Thyroid gland (tissue), 4 donors: ENCODE results near the gene UGT2B11. TPM values are rescaled to one million over a fixed set of nuclear protein-coding genes. Genes with fewer than 3 reads are reported as not detected.
"Not testable (repeated sequence)": the region's sequence is repeated elsewhere in the genome, so short reads cannot be mapped to it uniquely, and the experiment has no call there.

Experiments used
- DNase-seq, 2 donors: peaks; one replicate each; pipeline ENCODE4 v3.0.0-alpha.2; 2019
- H3K27ac ChIP-seq, 3 donors: fragments of 200-600 bp; sonication (generic); 1 replicate in 2 of 3; 2 replicates in 1 of 3; pipeline ENCODE4 v1.5.1; 2016 to 2019; ENCODE audit warnings: mild to moderate bottlenecking in 1 of 3, moderate library complexity in 1 of 3
- H3K27me3 ChIP-seq: fragments of 200-600 bp; sonication (generic); one replicate; pipeline ENCODE4 v1.5.1; 2019
- H3K36me3 ChIP-seq, 2 donors: fragments of 200-600 bp; sonication (generic); one replicate each; pipeline ENCODE4 v1.5.1; 2016 to 2019
- H3K4me1 ChIP-seq, 2 donors: fragments of 200-600 bp; sonication (generic); one replicate each; pipeline ENCODE4 v1.5.1; 2017 to 2019
- H3K4me3 ChIP-seq, 3 donors: fragments of 200-600 bp; sonication (generic); replicated peaks in 1 of 3; 1 replicate in 2 of 3; 2 replicates in 1 of 3; pipeline ENCODE4 v1.5.1; 2016; ENCODE audit warnings: mild to moderate bottlenecking in 1 of 3
- H3K9me3 ChIP-seq: fragments of 200-600 bp; sonication (generic); one replicate; pipeline ENCODE4 v1.5.1; 2017
- POLR2A ChIP-seq, 2 donors: fragments of 450-650 bp; IDR thresholded peaks; one replicate each; pipeline ENCODE4 v1.6.1; 2017; ENCODE audit warnings: antibody characterized with exemption in 2 of 2, mild to moderate bottlenecking in 2 of 2, moderate library complexity in 1 of 2
- WGBS, 2 donors: methylation state at CpG; one replicate each; pipeline ENCODE4 v1.1.5; 2017; 5-methylcytosine and 5-hydroxymethylcytosine counted together
- intact Hi-C: fragments of 100-400 bp; cut with DNase I; formaldehyde crosslinking; loops from one replicate; pipeline ENCODE4 v1.15.1; 2023
- total RNA-seq, 4 donors: library from RNA; depleted of rRNA; stranded (reverse); fragments of >200 nt; gene quantifications; one replicate each; pipeline ENCODE4 v1.2.3, GENCODE V29; 2016
- TF ChIP-seq, protein P1 (sequence below), 6 experiments: fragments of 200-600 bp in 3 of 6; fragments of 450-650 bp in 3 of 6; sonication (generic) in 3 of 6; IDR thresholded peaks; one replicate each; pipeline ENCODE4 v1.5.1; 2016 to 2019; ENCODE audit warnings: antibody characterized with exemption in 6 of 6, mild to moderate bottlenecking in 2 of 6, inconsistent platforms in 1 of 6, moderate library complexity in 1 of 6

UGT2B11 gene
- total RNA-seq, 4 donors from 2014 or later: 0.13 to 0.92 (median 0.47) TPM

DNA sequence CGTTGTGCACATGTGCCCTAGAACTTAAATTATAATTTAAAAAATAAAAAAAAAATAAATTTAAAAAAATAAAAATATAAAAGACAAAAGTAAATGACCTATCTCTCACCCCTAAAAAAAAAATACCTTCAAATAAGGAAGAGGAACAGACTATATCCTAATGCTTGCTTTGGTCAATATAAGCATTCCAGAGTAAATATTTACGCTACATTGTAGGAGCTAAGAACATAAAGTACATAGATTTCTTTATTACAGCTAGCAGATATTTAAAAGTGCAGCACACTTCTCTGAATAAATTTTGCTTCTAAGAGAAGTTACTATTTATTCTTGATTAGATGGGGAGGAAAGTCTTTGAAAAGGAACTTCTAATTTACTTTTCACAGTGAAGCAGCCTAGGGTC, 24.5 kb upstream of the UGT2B11 start:
- TF ChIP-seq POLR2A (IDR thresholded peaks at IDR 0.05): no peak
- TF ChIP-seq, protein P1, sequence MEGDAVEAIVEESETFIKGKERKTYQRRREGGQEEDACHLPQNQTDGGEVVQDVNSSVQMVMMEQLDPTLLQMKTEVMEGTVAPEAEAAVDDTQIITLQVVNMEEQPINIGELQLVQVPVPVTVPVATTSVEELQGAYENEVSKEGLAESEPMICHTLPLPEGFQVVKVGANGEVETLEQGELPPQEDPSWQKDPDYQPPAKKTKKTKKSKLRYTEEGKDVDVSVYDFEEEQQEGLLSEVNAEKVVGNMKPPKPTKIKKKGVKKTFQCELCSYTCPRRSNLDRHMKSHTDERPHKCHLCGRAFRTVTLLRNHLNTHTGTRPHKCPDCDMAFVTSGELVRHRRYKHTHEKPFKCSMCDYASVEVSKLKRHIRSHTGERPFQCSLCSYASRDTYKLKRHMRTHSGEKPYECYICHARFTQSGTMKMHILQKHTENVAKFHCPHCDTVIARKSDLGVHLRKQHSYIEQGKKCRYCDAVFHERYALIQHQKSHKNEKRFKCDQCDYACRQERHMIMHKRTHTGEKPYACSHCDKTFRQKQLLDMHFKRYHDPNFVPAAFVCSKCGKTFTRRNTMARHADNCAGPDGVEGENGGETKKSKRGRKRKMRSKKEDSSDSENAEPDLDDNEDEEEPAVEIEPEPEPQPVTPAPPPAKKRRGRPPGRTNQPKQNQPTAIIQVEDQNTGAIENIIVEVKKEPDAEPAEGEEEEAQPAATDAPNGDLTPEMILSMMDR (IDR thresholded peaks at IDR 0.05): no peak
- Histone ChIP-seq H3K4me3 (no peak overlapping the region), H3K4me1 (no peaks in the 10 kb centered on the region), H3K27ac (no peak overlapping the region), H3K27me3 (no peaks in the 10 kb centered on the region), H3K36me3 (no peaks in the 10 kb centered on the region), H3K9me3 (no peaks in the 10 kb centered on the region)
- DNase-seq: no peak
- intact Hi-C loops: no loop called here
- WGBS, 2 donors: 89 to 96% methylated on average over 2 of the region's 2 CpGs

DNA sequence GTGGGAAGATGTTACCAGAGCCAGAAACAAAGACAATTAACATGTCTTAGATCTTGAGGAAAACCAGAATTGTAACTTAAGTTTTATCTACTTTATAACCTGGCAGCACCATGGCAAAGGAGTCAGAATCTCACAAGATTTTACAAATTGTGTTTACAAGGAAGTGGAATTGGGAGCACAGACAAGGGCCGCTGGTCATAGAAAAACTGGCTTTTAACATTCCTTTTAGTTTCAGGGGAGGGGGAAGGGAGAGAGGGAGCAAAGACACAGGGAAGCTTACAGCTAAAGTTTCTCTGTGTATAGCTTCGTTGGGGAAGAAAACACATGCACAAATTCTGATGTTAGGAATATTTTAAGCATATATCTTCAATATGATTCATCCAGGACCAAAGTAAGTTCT, 10.3 kb upstream of the UGT2B11 start:
- H3K9me3 ChIP-seq: no peaks in the 10 kb centered on the region
- no peaks in the 10 kb centered on the region for H3K36me3 ChIP-seq
- H3K4me3 ChIP-seq: no peak overlapping the region
- intact Hi-C loops: no loop called here
- TF ChIP-seq, protein P1 (IDR thresholded peaks at IDR 0.05): no peak
- TF ChIP-seq POLR2A (IDR thresholded peaks at IDR 0.05): peak in 1 of 2 donors; percentile 28
- peak; percentile 65 to 66 for DNase-seq
- H3K4me1 ChIP-seq: peaks cover 0 to 14% of the 10 kb centered on the region in 2 donors
- H3K27me3 ChIP-seq: no peaks in the 10 kb centered on the region
- WGBS, 2 donors: 8 to 13% methylated on average over 2 of the region's 2 CpGs
- H3K27ac ChIP-seq: peak overlapping the region; percentile 53 to 98 (median 88)

DNA sequence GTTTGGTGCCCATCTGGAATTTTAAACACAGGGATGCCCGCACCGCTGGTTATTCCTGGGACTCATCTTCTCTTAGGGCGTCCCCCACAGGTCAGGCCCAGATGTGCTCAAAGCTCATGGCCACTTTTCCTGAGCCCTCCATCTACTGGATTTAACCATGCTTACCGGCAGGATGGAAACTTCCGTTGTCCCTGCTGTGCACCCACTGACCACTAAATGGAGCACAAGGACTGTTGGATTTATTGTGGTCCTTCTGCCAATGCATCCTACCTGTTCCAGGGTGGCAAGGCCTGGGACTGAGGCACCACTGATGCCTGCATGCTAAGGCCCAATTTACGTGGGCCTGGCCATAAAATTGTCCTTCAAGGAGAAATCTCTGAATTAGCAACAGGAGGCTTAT, 8.7 kb upstream of the UGT2B11 start:
- peaks cover 0 to 14% of the 10 kb centered on the region in 2 donors for H3K4me1 ChIP-seq
- H3K27me3 ChIP-seq, H3K9me3 ChIP-seq, H3K27ac ChIP-seq, intact Hi-C loops, DNase-seq, H3K4me3 ChIP-seq, H3K36me3 ChIP-seq: not testable (repeated sequence)
- WGBS, 2 donors: 94 to 97% methylated on average over 6 of the region's 6 CpGs

DNA sequence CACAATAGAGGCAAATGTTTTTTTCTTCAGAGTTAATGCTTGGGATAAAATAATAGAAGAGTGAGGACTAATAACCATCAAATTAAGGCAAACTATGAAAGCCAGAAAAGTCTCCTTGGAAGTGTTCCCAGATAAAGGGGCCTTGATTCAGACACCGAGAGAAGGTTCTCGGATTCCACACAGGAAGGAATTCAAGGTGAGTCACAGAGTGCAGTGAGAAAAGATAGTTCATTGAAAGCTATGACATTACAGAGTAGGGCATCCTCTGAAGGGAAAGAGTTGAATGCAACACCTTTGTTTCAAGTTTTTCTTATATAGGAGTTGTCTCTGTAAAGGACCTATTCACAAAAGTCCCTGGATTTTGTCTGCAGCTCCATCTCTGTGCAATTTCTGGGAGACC, 3.9 kb upstream of the UGT2B11 start:
- 84 to 86% methylated on average over 2 of the region's 2 CpGs for WGBS, 2 donors
- H3K9me3 ChIP-seq, H3K27ac ChIP-seq, H3K4me1 ChIP-seq, H3K4me3 ChIP-seq, H3K36me3 ChIP-seq, intact Hi-C loops, H3K27me3 ChIP-seq, DNase-seq: not testable (repeated sequence)

DNA sequence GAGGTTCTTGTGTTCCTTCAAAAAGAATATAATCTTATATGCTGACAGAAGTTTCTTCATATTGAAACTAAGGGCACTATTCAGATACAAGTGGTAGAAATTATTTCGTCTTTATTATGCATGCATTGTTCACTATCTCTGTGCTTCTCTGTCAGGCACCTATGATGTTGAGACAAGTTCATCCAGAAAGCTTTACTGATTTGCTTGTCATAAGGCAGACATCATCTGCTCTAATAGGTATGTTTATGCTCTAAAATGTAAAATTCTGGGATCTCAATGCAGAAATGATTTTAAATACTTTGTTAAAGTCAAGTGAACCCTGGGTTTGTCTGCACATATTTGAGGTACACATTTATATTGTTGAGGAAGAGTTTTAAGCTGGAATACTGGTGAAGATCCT, 3.6 kb downstream of the UGT2B11 start:
- H3K9me3 ChIP-seq: no peaks in the 10 kb centered on the region
- no peaks in the 10 kb centered on the region for H3K4me1 ChIP-seq
- H3K4me3 ChIP-seq: no peak overlapping the region
- intact Hi-C loops: no loop called here
- H3K36me3 ChIP-seq: no peaks in the 10 kb centered on the region
- no peaks in the 10 kb centered on the region for H3K27me3 ChIP-seq
- H3K27ac ChIP-seq: no peak overlapping the region
- no peak for DNase-seq
- TF ChIP-seq POLR2A (IDR thresholded peaks at IDR 0.05): no peak
- TF ChIP-seq, protein P1 (IDR thresholded peaks at IDR 0.05): no peak
- 94 to 97% methylated on average over 1 of the region's 1 CpG for WGBS, 2 donors

DNA sequence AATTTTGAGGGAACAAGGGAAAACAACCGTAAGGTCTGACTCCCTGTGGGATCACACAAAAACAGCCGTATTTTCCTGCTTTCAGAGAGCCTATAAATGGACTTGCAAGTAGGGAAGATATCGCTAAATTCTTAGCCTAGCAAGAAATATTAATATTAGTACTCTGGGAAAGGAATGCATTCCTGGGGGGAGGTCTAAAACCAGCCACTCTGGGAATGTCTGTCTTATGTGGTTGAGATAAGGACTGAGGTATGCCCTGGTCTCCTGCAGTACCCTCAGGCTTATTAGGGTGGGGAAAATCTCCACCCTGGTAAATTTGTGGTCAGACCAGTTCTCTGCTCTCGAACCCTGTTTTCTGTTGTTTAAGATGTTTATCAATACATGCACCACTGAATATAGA, 16.0 kb downstream of the UGT2B11 start:
- H3K36me3 ChIP-seq, H3K4me3 ChIP-seq, H3K4me1 ChIP-seq, H3K27ac ChIP-seq, intact Hi-C loops, H3K9me3 ChIP-seq, DNase-seq, H3K27me3 ChIP-seq: not testable (repeated sequence)
- WGBS, 2 donors: 77 to 79% methylated on average over 4 of the region's 4 CpGs
